ENCODE results near the gene RNASEL. TPM values are rescaled to one million over a fixed set of nuclear protein-coding genes. Genes with fewer than 3 reads are reported as not detected.

Gene RNASEL
- total and polyA plus RNA-seq, 2 experiments from 2014 or later, result 0.37 to 0.94 TPM

GRCh38 chr1:182600745-182601415, 11.8 kb upstream of the RNASEL start (continued):
- TF ChIP-seq REST (IDR thresholded peaks at IDR 0.05; ENCODE audit: unreplicated experiment), result no peak
- TF ChIP-seq CREB1 (CRISPR knock-in tag; IDR thresholded peaks at IDR 0.05; ENCODE audit: low read depth), result no peak

GRCh38 chr1:182600036-182600713, 11.1 kb upstream of the RNASEL start:
- H3K4me2 ChIP-seq, result no peak overlapping the region
- 0 out of 2 replicates have a peak, but pooled peaks cover 3% of the 10 kb centered on the region for H3F3A ChIP-seq (replicated peaks; ENCODE audit: low read depth)
- H3K9me2 ChIP-seq (ENCODE audit: insufficient read depth), result no peaks in the 10 kb centered on the region
- peaks cover 18% of the 10 kb centered on the region for H3K27me3 Mint-ChIP-seq (ENCODE audit: insufficient read depth, low read depth, poor library complexity)
- H3K36me3 Mint-ChIP-seq (ENCODE audit: low read depth), result peaks cover 4% of the 10 kb centered on the region; the same call in 1 of the 3 replicates
- H4K20me1 ChIP-seq (replicated peaks; ENCODE audit: insufficient read depth), result peaks cover 6% of the 10 kb centered on the region; the same call in 1 of the 2 replicates
- no peak overlapping the region; the same call in 1 of the 2 replicates for H3K27ac Mint-ChIP-seq
- H3K9me3 Mint-ChIP-seq, result no peaks in the 10 kb centered on the region
- H3K27me3 ChIP-seq (ENCODE audit: insufficient read depth), result peaks cover 21% of the 10 kb centered on the region
- no peak overlapping the region for H3K4me3 Mint-ChIP-seq
- H2AFZ ChIP-seq, result no peak overlapping the region
- peaks cover 19% of the 10 kb centered on the region for H3K79me2 ChIP-seq (replicated peaks; ENCODE audit: insufficient read depth)
- no peak for DNase-seq (ENCODE audit: low spot score)
- peaks cover 18% of the 10 kb centered on the region for H3K36me3 ChIP-seq (ENCODE audit: insufficient read depth)
- no peak overlapping the region for H3K4me3 ChIP-seq
- peaks cover 27% of the 10 kb centered on the region for H3K4me1 ChIP-seq (ENCODE audit: insufficient read depth)
- H3K4me1 Mint-ChIP-seq, result peaks cover 6% of the 10 kb centered on the region
- no peak for ATAC-seq
- H3K27ac ChIP-seq (ENCODE audit: low read depth), result no peak overlapping the region
- TF ChIP-seq EZH2phosphoT487 (IDR thresholded peaks at IDR 0.05; ENCODE audit: unreplicated experiment) (no peak), STAT1 (IDR thresholded peaks at IDR 0.05; ENCODE audit: unreplicated experiment) (no peak), ZNF462 (CRISPR knock-in tag; IDR thresholded peaks at IDR 0.05) (no peak), POLR2AphosphoS5 (IDR thresholded peaks at IDR 0.05; ENCODE audit: low read depth) (no peak), ZNF331 (CRISPR knock-in tag; IDR thresholded peaks at IDR 0.05; ENCODE audit: low read depth) (no peak), CTCF (conservative IDR thresholded peaks at IDR 0.05; ENCODE audit: low read depth in 2 of 2) (no peak), JUNB (IDR thresholded peaks at IDR 0.05; ENCODE audit: unreplicated experiment) (no peak)

All from GM23338 (cell line).